K562 (cell line): Measurements from ENCODE around the gene NUAK2. TPM values are rescaled to one million over a fixed set of nuclear protein-coding genes. Genes with fewer than 3 reads are reported as not detected.

ENCODE experiments used
- ARID1B ChIP-seq: fragments of 450-650 bp; IDR thresholded peaks from 2 replicates; pipeline ENCODE4 v1.6.1; 2016; ENCODE audit warnings: antibody characterized with exemption, mild to moderate bottlenecking, inconsistent platforms
- ARID4B ChIP-seq: sonication (generic); formaldehyde crosslinking; IDR thresholded peaks from 2 replicates; pipeline ENCODE4 v1.8.0; 2022; ENCODE audit warnings: mild to moderate bottlenecking, missing genetic modification reagents
- BRF1 ChIP-seq: IDR thresholded peaks from 3 replicates; pipeline ENCODE4 v1.6.1; 2011; ENCODE audit warnings: borderline replicate concordance, mild to moderate bottlenecking; ENCODE audit not compliant: insufficient read length; ENCODE audit errors: extremely low read depth
- CTBP1 ChIP-seq: fragments of 450-650 bp; IDR thresholded peaks from 2 replicates; pipeline ENCODE4 v1.6.1; 2016; ENCODE audit warnings: borderline replicate concordance
- DNMT1 ChIP-seq: fragments of 450-650 bp; IDR thresholded peaks from 2 replicates; pipeline ENCODE4 v1.6.1; 2016; ENCODE audit warnings: antibody characterized with exemption, mild to moderate bottlenecking
- FOXJ3 ChIP-seq: sonication (generic); formaldehyde crosslinking; IDR thresholded peaks from 2 replicates; pipeline ENCODE4 v1.4.0; 2020; ENCODE audit warnings: mild to moderate bottlenecking, missing genetic modification reagents
- FUS ChIP-seq: fragments of 200-400 bp; formaldehyde crosslinking; optimal IDR thresholded peaks from 2 replicates; pipeline ENCODE3; 2017; ENCODE audit warnings: low read depth, low read length
- GTF2B ChIP-seq: IDR thresholded peaks from 2 replicates; pipeline ENCODE4 v1.6.1; 2011; ENCODE audit not compliant: insufficient read length; ENCODE audit errors: extremely low read depth
- HNRNPK ChIP-seq: fragments of 200-400 bp; formaldehyde crosslinking; IDR thresholded peaks from one replicate; pipeline ENCODE4 v1.6.1; 2018; ENCODE audit warnings: mild to moderate bottlenecking, low read depth, low read length; ENCODE audit not compliant: poor library complexity, severe bottlenecking
- L3MBTL2 ChIP-seq: fragments of 450-650 bp; IDR thresholded peaks from 2 replicates; pipeline ENCODE4 v1.6.1; 2016; ENCODE audit warnings: mild to moderate bottlenecking, moderate library complexity
- MTA1 ChIP-seq: fragments of 450-650 bp; IDR thresholded peaks from 2 replicates; pipeline ENCODE4 v1.6.1; 2017; ENCODE audit warnings: borderline replicate concordance
- NFE2 ChIP-seq: IDR thresholded peaks from 2 replicates; pipeline ENCODE4 v1.6.1; 2014; ENCODE audit warnings: antibody characterized with exemption, low read depth
- PCBP1 ChIP-seq: fragments of 200-400 bp; formaldehyde crosslinking; IDR thresholded peaks from 2 replicates; pipeline ENCODE4 v1.6.1; 2018; ENCODE audit warnings: mild to moderate bottlenecking, low read depth, low read length; ENCODE audit not compliant: poor library complexity, severe bottlenecking
- SNAPC5 ChIP-seq: fragments of 250-450 bp; sonication (Bioruptor Pico); IDR thresholded peaks from 2 replicates; pipeline ENCODE4 v1.8.0; 2021; ENCODE audit warnings: moderate library complexity, mild to moderate bottlenecking, inconsistent platforms
- SNRNP70 ChIP-seq: fragments of 200-400 bp; formaldehyde crosslinking; optimal IDR thresholded peaks from 2 replicates; pipeline ENCODE3; 2017; ENCODE audit warnings: low read depth, low read length
- SUPT5H ChIP-seq: fragments of 450-650 bp; IDR thresholded peaks from 2 replicates; pipeline ENCODE4 v1.6.1; 2016
- TARDBP ChIP-seq: fragments of 450-650 bp; IDR thresholded peaks from 2 replicates; pipeline ENCODE4 v1.6.1; 2016
- TCF3 ChIP-seq: sonication (generic); formaldehyde crosslinking; IDR thresholded peaks from 2 replicates; pipeline ENCODE4 v1.4.0; 2020; ENCODE audit warnings: mild to moderate bottlenecking, missing genetic modification reagents
- THRB ChIP-seq: fragments of 450-650 bp; formaldehyde crosslinking; conservative IDR thresholded peaks from 2 replicates; pipeline ENCODE4 v1.4.0; 2022; ENCODE audit warnings: mild to moderate bottlenecking, missing genetic modification characterization
- VEZF1 ChIP-seq: fragments of 200-800 bp; sonication (Bioruptor generic); IDR thresholded peaks from 2 replicates; pipeline ENCODE4 v1.6.1; 2017; ENCODE audit warnings: missing genetic modification characterization, missing compliant biosample characterization
- ZNF274 ChIP-seq: IDR thresholded peaks from 2 replicates; pipeline ENCODE4 v1.6.1; 2011; ENCODE audit warnings: low read depth, mild to moderate bottlenecking, low read length, moderate library complexity, borderline replicate concordance
- ZNF77 ChIP-seq: fragments of 250-450 bp; sonication (Bioruptor Pico); IDR thresholded peaks from 2 replicates; pipeline ENCODE4 v1.5.0; 2020
- polyA plus RNA-seq, 8 experiments: library from polyadenylated mRNA; depleted of rRNA in 4 of 8; stranded (reverse) in 5 of 8; unstranded in 3 of 8; fragments of >200 nt; fragmentation: Nextera tagmentation in 2 of 8; fragmentation: Illumina TruSeq in 1 of 8; extraction: Ambion mirVana in 2 of 8; extraction: Trizol in 1 of 8; gene quantifications; 2 replicates each; pipeline versions ENCODE4 v1.2.1 to v1.2.3, GENCODE V29; 2011 to 2014; ENCODE audit warnings: inconsistent platforms in 1 of 8, missing spikeins in 1 of 8
- total RNA-seq, 7 experiments: library from RNA; depleted of rRNA in 6 of 7; stranded (reverse); fragments of >200 nt in 6 of 7; fragmentation: Illumina TruSeq in 2 of 7; extraction: Trizol in 2 of 7; gene quantifications; 2 replicates each; pipeline versions ENCODE4 v1.2.1 to v1.2.3, GENCODE V29; 2011 to 2021; ENCODE audit warnings: low replicate concordance in 1 of 7

NUAK2 gene
- total and polyA plus RNA-seq, 9 of the 15 experiments (the other 6 are each of a cell fraction or from before 2014, with no cell fraction given) = 0.04 to 0.44 (median 0.14) TPM

GRCh38 chr1:205284420-205285144 is 37.0 kb downstream of the NUAK2 start (continued):
- TF ChIP-seq PCBP1 (no peak), FUS (no peak), HNRNPK (no peak), SNAPC5 (CRISPR knock-in tag) (no peak), TCF3 (CRISPR knock-in tag) (peak; percentile 32; the same call in 1 of the 2 replicates), GTF2B (no peak), ZNF274 (no peak), THRB (CRISPR knock-in tag) (no peak), DNMT1 (no peak), ARID4B (CRISPR knock-in tag) (no peak; the same call in 1 of the 2 replicates), BRF1 (no peak), TARDBP (no peak), ARID1B (peak; percentile 81), NFE2 (peak; percentile 72), FOXJ3 (CRISPR knock-in tag) (no peak), MTA1 (no peak), ZNF77 (CRISPR knock-in tag) (0 out of 2 replicates have a peak, but pooled peaks have one; percentile 26), SNRNP70 (no peak), VEZF1 (peak; percentile 93), SUPT5H (no peak), CTBP1 (peak; percentile 91), L3MBTL2 (peak; percentile 71; the same call in 1 of the 2 replicates)
